Fibroblast of pulmonary artery (primary cell): ENCODE data around the gene PAX7.

Experiments used
- DNase-seq: peaks from one replicate; pipeline ENCODE4 v3.0.0-alpha.2; 2010; ENCODE audit warnings: low read depth
- H3K4me3 ChIP-seq: replicated peaks from 2 replicates; pipeline ENCODE4 v1.5.1; 2011; ENCODE audit warnings: low read depth, mild to moderate bottlenecking, control low read depth, low read length, moderate library complexity
- CTCF ChIP-seq: IDR thresholded peaks from 2 replicates; pipeline ENCODE4 v1.5.1; 2011; ENCODE audit warnings: mild to moderate bottlenecking, control low read depth, low read length, inconsistent platforms; ENCODE audit errors: missing control alignments

PAX7 gene

GRCh38 chr1:18637962-18638834 is 7.6 kb downstream of the PAX7 start:
- no peak for DNase-seq
- no peak for TF ChIP-seq CTCF
- H3K4me3 ChIP-seq: no peak overlapping the region

DNA sequence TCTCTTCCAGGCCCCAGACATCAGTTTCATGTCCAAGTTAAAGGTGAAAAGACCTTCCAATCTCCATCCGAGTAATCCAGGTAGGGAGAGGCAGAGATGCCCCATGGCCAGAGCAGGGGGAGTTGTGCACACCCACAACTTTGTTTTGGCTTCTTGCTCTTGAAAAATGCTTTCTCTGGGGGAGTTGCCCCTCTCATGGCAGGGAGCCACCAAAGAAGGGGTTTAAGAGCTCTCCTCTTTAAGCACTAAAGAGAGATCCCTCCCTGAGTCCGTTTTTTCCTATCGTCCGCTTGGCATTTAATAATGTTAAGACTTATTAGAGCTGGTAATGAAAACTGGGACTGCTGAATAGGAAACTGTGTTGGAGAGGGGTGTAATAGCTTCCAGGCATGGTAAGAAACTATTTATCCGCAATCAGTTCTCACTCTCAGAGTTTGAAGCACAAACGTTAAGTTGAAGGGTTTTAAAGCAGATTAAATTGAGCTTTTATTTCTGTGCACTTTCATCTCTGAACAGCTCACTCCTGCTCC is 8.3 kb downstream of the PAX7 start:
- DNase-seq: no peak
- no peak overlapping the region for H3K4me3 ChIP-seq
- no peak for TF ChIP-seq CTCF

GRCh38 chr1:18639368-18640055 is 8.9 kb downstream of the PAX7 start:
- TF ChIP-seq CTCF: no peak
- no peak for DNase-seq
- H3K4me3 ChIP-seq: no peak overlapping the region

- no peak overlapping the region for H3K4me3 ChIP-seq
- no peak for DNase-seq
- TF ChIP-seq CTCF: no peak
Observed at GRCh38 chr1:18640228-18641004, 9.8 kb downstream of the PAX7 start.

- DNase-seq: no peak
- TF ChIP-seq CTCF: no peak
- no peak overlapping the region for H3K4me3 ChIP-seq
Observed at GRCh38 chr1:18641005-18641941, 10.6 kb downstream of the PAX7 start.
